CD4-positive, alpha-beta T cell treated with Interleukin-2 at 100 ng/mL for 4 hours (primary cell): Measurements from ENCODE around the gene MICAL3.
"Not testable (repeated sequence)": the region's sequence is repeated elsewhere in the genome, so short reads cannot be mapped to it uniquely, and the experiment has no call there.

ENCODE experiments used
- DNase-seq: peaks from one replicate; pipeline ENCODE4 v3.0.0-alpha.2; 2020; ENCODE audit warnings: low spot score

The MICAL3 gene

GRCh38 chr22:17778412-17778976, 245.9 kb downstream of the MICAL3 start:
- DNase-seq = no peak

GRCh38 chr22:17777717-17778044, 246.7 kb downstream of the MICAL3 start:
- DNase-seq = no peak

- peak; percentile 74 for DNase-seq
Observed at GRCh38 chr22:17777005-17777716, 247.2 kb downstream of the MICAL3 start.

- peak; percentile 25 for DNase-seq
Observed at GRCh38 chr22:17775781-17776465, 248.4 kb downstream of the MICAL3 start.

GRCh38 chr22:17774926-17775685, 249.3 kb downstream of the MICAL3 start:
- DNase-seq = no peak

DNA sequence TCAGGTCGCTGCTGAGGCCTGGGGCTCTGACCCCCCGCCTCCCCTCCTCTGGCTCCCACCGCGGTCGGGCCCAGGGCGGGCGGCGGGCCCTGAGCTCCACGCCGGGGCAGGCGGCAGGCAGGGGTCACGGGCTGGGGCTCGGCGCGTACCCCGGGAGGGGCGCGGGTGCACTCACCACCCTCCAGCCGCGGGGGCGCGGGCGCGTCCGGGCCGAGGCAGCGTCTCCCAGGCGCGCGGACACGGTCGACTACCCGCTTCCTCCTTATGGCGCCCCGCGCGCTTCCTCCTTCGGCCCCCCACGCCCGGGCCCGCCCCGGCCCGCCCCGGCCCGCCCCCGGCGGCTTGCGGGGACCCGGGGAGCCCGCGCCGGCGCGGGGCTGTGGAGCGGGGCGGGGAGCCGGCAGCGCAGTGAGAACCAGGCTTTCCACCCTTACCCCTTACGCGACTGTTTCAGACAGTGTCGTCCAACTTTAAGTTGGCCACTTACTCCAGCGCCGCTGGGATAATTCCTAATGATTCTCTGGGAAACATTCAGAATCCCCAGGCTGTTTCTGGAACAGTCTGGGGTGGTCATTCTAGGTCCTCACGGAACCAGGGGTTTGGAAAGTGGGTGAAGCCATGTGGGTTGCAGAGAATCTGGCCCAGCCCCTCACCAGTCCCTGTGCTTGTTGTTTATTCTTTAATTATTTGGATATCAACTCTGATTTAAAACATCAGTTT, 250.0 kb downstream of the MICAL3 start, which contains the start of gene BID:
Gene BID, minus strand, starts transcription at position 264 of the 720 bp plus-strand sequence. CDS start 24,353 bp downstream, outside the sequence.
- peak; percentile 35 for DNase-seq

DNA sequence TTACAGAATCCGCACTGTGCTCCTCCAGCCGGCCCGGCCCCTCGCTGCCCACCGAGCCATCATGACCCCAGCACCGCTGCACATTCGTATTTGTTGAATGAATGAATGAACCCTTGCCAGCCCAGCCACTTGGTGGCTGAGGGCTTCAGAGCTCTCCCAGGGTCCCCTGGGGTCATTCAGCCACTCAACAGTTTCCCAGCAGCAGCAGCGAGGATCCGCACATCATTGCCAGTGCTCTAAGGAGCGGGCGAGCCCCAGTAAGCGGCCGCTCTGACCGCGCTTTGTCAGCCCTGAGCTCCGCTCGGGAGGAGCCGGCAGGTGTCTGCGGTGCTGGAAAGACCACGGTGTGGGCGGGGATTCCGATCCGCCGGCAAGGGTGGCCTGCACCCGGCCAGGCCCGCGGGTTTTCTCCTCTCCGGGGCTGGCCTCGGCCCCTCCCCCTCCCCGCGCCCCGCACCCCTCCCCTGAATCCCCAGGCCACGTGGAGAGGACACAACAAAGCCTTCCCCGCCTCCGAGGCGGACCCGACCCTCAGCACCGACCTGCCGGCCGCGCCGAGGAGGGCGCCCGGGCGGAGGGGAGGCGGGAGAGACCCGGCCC, 250.7 kb downstream of the MICAL3 start:
- peak; percentile 63 for DNase-seq

- DNase-seq = no peak
Observed at GRCh38 chr22:17772958-17773605, 251.3 kb downstream of the MICAL3 start.

DNA sequence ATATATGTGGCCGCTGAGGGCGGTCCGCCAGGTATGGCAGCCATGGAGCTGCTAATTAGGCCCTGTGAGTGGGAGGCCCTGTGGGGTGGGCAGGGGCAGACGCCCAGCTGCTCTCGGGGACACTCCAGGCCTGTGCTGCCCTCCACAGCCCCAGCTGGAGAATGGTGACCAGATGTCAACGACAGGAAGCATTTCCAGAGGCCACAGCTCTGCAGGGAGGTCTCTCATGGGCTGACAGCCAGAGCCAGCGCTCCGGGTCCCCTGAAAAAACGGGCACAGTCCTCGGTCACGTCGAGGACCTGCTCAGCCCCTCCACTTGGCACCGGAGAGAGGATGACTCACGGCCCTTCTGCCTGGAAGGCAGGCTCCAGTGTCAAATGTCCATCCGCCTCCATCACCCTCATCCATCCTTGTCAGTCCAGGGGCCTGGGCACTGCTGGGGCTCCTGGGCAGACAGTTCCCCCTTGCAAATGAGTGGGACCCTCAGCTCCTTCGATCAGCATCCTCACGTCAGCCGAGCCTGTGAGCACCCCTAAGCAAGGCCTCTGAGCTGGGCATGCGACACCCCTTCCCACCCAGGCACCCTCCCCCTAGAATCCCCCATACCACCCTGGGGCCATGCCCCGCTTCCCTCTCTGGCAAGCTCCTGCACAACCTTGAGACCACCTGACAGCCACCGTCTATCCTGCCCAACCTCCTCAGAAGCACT, 252.0 kb downstream of the MICAL3 start:
- no peak for DNase-seq

- no peak for DNase-seq
Observed at GRCh38 chr22:17770180-17771077, 253.9 kb downstream of the MICAL3 start.

- DNase-seq = no peak
Observed at GRCh38 chr22:17769716-17770082, 254.7 kb downstream of the MICAL3 start.

DNA sequence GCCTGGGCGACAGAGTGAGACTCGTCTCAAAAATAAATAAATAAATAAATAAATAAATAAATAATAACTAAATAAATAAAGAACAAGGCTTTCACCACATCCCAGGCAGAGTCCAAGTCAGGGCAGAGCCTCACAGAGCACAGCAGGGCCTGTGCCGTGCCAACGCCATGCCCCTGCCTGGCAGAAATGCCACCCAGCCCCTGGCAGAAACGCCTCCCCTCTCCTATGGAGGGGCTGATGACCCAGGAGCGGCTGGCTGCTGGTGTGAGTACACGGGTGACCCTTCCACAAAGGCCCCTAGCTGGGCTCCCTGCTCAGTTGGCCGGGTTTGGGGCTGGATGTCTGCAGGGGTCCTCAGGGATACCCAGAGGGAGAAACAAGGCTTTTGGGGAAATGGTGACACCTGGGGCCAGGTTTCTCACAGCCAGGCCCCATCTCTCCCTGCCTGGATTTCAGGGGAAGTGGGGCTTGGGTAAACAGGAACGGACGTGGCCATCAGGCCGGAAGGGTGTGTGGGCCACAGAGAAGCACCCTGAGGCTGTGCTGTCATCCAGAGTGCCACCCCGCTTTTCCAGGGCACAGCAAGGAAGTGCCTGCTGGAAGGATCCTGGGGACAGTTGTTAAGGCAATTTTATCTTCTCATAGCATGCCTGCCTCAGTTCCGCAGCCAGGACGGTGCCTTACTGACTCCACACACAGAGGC, 255.2 kb downstream of the MICAL3 start:
- DNase-seq = no peak

DNA sequence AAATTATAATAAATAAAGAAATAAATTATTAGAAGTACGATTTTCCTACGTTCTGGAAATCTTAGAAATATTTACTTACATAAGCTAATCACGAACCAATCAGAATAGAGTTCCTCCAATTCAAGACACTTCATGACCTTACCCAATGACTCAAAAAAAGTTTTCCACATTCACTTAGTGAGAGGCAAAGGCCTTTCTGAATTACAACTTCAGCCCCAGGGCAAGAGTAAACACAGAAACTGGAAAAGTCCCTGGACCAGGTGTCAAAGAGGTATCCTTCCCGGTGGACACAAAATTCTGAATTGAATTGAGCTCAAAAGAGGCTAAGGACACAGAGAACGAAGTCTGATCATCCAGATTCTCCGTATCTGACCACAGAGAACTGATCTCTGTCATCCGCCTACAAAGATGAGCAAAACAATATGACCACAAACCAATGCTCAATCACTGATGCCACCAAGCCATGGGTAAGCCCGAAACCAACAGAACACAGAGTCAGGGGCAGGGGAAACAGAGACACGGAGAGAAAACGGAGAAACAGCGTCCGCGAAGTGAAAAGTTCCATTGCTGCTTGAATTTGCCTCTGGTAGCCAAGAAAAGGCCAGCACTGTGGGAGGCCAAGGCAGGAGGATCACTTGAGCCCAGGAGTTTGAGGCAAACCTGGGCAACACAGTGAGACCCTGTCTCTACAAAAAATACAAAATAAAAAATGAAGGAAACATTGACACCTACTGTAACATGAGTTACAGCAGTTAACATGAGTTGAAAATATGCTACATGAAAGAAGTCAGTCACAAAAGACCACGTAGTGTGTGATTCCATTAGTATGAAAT, 256.9 kb downstream of the MICAL3 start:
- DNase-seq = peak; percentile 73

DNA sequence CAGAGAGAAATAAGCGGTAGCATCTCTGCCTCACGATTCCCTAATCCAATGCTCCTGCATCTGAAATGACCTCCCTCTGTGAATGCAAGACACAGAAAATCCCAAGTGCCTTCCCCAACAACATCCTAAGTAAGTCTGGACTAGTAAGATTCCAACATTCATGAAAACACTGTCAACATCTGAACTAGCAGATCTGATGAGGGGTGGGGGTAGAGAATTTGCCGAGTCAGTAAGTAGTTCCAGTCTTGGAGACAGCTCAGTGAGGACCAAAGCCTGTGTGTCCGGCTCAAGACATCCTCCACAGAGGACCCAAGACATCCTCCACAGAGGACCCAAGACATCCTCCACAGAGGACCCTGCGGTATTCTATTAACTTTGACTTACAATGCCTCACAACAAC, 259.5 kb downstream of the MICAL3 start:
- not testable (repeated sequence) for DNase-seq

DNA sequence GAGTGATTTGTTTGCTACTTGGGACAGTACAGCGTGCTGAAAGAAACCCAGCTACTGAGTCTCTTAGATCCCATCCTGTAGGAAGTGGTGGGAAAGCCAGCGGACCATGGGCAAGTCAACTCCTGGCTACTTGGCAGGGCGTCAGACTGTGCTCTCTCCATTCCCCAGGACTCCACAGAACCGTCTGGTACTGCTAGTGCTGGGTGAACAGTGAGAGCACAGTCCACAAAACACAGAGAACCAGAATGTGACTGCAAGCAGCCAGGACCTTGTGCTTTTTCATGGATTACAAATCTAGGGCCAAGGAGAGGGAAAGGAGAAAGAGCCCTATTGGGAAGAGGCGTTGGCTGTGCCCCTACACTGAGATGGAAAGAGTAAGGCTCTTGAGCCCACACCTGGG, 260.3 kb downstream of the MICAL3 start:
- no peak for DNase-seq

DNA sequence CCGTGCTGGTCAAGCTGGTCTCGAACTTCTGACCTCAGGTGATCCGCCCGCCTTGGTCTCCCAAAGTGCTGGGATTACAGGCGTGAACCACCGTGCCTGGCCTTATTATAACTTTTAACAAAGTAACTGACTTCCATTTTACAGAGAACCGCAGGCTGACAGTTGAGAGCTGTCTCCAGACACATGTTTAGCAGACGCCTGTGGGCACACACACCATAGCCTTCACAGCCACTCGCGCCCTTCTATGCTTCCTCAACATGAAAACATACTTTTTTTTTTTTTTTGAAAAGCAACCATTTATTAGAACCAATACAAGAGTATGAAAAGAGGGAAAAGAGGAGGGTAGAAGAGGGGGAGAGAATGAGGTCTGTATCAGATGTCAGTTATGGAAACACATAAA, 260.9 kb downstream of the MICAL3 start:
- DNase-seq = not testable (repeated sequence)

GRCh38 chr22:17761138-17761488, 263.2 kb downstream of the MICAL3 start:
- no peak for DNase-seq
